Right lobe of liver (tissue), 4 donors: ENCODE measurements around the gene SFI1.

Experiments used
- POLR2A ChIP-seq: fragments of 450-650 bp; IDR thresholded peaks from one replicate; pipeline ENCODE4 v1.6.1; 2017; ENCODE audit warnings: antibody characterized with exemption, mild to moderate bottlenecking
- TF ChIP-seq, protein P1 (sequence below), 4 donors: fragments of 200-600 bp in 3 of 4; fragments of 450-650 bp in 1 of 4; IDR thresholded peaks; one replicate each; pipeline versions ENCODE4 v1.5.1 to v1.8.0; 2016 to 2022; ENCODE audit warnings: antibody characterized with exemption in 4 of 4, mild to moderate bottlenecking in 2 of 4
- donor health status: DM: no; HTN: no; CAD: no.
- donor health status: DM: no; HTN: no; CAD: no.
- donor health status: DM: no; HTN: yes; CAD: no.

DNA sequence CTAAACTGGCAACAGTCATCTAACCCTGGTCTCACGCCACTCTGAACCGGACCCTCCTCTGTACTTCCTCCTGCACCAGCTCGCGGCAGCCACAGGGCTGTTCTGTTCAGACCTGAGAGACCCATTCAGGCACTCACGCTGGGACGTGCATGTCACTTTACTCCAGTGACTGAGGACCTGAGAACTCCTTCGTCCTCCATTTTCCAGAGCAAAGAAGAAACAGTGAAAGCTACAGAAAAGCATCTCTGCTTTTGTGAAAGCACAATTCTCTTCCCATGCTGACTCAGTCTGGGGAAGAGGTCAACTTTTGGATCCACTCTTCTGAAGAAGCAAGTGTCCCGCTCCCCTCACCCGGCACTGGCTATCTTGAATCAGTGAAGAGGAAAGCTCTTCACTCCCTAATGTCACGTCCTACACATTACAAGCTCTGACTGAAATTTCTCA lies 141.1 kb downstream of the SFI1 start:
- no peak for TF ChIP-seq POLR2A
- TF ChIP-seq, protein P1, sequence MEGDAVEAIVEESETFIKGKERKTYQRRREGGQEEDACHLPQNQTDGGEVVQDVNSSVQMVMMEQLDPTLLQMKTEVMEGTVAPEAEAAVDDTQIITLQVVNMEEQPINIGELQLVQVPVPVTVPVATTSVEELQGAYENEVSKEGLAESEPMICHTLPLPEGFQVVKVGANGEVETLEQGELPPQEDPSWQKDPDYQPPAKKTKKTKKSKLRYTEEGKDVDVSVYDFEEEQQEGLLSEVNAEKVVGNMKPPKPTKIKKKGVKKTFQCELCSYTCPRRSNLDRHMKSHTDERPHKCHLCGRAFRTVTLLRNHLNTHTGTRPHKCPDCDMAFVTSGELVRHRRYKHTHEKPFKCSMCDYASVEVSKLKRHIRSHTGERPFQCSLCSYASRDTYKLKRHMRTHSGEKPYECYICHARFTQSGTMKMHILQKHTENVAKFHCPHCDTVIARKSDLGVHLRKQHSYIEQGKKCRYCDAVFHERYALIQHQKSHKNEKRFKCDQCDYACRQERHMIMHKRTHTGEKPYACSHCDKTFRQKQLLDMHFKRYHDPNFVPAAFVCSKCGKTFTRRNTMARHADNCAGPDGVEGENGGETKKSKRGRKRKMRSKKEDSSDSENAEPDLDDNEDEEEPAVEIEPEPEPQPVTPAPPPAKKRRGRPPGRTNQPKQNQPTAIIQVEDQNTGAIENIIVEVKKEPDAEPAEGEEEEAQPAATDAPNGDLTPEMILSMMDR (IDR thresholded peaks at IDR 0.05), result no peak
